Skeletal muscle cell (primary cell): ENCODE data around the gene STIM1.
"Not testable (repeated sequence)": the region's sequence is repeated elsewhere in the genome, so short reads cannot be mapped to it uniquely, and the experiment has no call there.

ENCODE experiments used
- DNase-seq: peaks from one replicate; pipeline ENCODE4 v3.0.0-alpha.2; 2010; ENCODE audit warnings: low read depth
- H3K4me3 ChIP-seq: 2 replicates; pipeline ENCODE4 v1.5.1; 2011; ENCODE audit warnings: low read depth, mild to moderate bottlenecking, control low read depth, low read length, moderate library complexity

Gene STIM1

GRCh38 chr11:3849297-3849874 lies 6.1 kb upstream of the STIM1 start:
- H3K4me3 ChIP-seq = no peak overlapping the region
- DNase-seq = no peak

DNA sequence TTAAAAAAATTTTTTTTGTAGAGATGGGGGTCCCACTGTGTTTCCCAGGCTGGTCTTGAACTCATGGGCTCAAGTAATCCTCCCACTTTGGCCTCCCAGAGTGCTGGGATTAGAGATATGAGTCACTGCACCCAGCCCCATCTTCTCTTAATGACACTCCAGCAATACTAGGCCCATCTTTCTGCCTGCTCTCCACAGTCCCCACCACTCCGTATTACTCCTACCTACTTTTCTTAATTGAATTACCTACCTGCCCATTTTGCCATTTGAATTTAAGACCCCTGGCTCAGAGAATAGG lies 2.0 kb upstream of the STIM1 start:
- DNase-seq = no peak
- H3K4me3 ChIP-seq = no peak overlapping the region

GRCh38 chr11:3853899-3854659 lies 1.4 kb upstream of the STIM1 start:
- no peak overlapping the region for H3K4me3 ChIP-seq
- no peak for DNase-seq

- DNase-seq = no peak
- H3K4me3 ChIP-seq = no peak overlapping the region
Measured at GRCh38 chr11:3854660-3854976, 846 bp upstream of the STIM1 start.

- no peak for DNase-seq
Measured at GRCh38 chr11:3855808-3856491, 486 bp downstream of the STIM1 start.

DNA sequence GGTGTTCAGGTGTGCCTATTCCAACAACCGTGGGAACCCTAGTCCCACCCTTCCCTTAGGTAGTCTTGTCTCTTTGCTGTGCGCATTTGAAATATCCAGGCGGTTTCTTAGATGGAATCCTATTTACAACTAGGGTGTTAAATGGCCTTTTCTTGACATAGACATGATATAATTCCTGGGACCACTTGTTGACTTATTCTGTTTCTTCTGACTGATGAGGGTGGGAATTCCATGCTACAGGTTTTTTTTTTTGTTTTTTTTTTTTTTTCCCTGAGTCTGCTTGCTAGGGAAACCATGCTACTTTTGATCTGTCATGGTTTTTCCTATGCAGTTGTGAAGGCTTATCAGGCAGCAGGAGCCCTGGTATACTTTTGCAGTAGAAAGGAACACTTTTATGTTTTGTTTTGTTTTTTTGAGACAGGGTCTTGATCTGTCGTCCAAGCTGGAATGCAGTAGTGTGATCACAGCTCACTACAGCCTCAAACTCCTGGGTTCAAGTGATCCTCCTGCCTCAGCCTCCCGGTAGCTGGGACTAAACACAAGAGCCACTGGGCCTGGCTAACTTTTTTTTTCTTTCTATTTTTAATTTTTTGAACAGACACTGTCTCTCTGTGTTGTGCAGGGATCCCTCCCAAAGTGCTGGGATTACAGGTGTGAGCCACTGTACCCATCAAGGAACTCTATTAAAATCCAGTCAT lies 1.5 kb downstream of the STIM1 start:
- H3K4me3 ChIP-seq = peak overlapping the region; percentile 85
- no peak for DNase-seq

More at GRCh38 chr11:3855808-3856491, 486 bp downstream of the STIM1 start:
- peak overlapping the region; percentile 85 for H3K4me3 ChIP-seq

- H3K4me3 ChIP-seq = no peak overlapping the region
- DNase-seq = no peak
Measured at GRCh38 chr11:3857628-3858027, 2.2 kb downstream of the STIM1 start.

- no peak overlapping the region for H3K4me3 ChIP-seq
- DNase-seq = no peak
Measured at GRCh38 chr11:3859373-3859881, 4.0 kb downstream of the STIM1 start.

- DNase-seq = no peak
- no peak overlapping the region for H3K4me3 ChIP-seq
Measured at GRCh38 chr11:3860375-3860774, 4.9 kb downstream of the STIM1 start.

GRCh38 chr11:3860898-3861393 lies 5.5 kb downstream of the STIM1 start:
- not testable (repeated sequence) for DNase-seq, H3K4me3 ChIP-seq

GRCh38 chr11:3861683-3862082 lies 6.2 kb downstream of the STIM1 start:
- H3K4me3 ChIP-seq = no peak overlapping the region

GRCh38 chr11:3865388-3866193 lies 10.1 kb downstream of the STIM1 start:
- DNase-seq = no peak
- H3K4me3 ChIP-seq = no peak overlapping the region

More at GRCh38 chr11:3861683-3862082, 6.2 kb downstream of the STIM1 start:
- peak; percentile 64 for DNase-seq

- no peak for DNase-seq
- H3K4me3 ChIP-seq = no peak overlapping the region
Measured at GRCh38 chr11:3866206-3866605, 10.7 kb downstream of the STIM1 start.

- DNase-seq = no peak
- H3K4me3 ChIP-seq = no peak overlapping the region
Measured at GRCh38 chr11:3866836-3867208, 11.4 kb downstream of the STIM1 start.

DNA sequence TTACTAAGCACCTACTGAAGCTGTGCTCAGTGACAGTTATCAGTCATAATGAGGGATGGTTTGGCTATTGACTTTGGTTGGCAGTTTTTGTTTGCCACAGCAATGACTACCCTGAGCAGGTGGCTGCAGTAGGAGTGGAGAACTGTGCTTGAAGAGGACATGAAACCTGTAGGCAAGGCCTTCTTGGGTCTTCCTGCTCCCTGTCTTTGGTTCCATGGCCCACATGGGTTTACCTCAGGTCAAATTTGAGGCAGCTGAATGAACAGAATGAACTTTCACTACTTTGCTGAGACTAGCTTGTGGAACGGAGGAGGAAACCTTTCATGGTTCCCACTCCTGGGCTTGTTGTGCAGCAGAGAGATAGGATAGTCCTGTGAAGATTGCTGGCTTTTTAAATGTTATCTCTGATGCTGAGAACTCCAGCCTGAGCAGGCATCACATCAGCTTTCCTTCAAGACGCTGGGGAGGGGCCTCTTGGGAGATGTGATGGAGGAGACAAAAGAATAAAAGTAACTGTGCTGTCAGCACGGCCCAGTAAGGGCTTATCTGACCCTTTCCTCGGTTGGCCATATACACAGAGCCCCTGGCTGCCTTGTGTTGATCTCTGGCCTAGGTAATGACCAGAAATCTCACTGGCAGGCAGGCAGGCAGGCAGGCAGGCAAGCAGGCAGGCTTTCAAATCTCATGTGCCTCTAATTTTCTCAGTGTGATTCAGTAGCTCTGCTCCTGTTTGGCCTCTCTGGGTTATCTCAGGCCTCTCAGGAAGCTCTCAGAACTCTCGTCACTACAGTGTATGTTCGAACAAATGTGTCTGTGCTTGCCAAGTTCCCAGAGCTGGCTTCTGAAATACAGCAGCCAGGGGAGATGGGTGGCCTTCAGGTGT lies 12.0 kb downstream of the STIM1 start:
- no peak for DNase-seq
- H3K4me3 ChIP-seq = no peak overlapping the region

GRCh38 chr11:3873712-3874349 lies 18.4 kb downstream of the STIM1 start:
- no peak for DNase-seq
- H3K4me3 ChIP-seq = no peak overlapping the region

DNA sequence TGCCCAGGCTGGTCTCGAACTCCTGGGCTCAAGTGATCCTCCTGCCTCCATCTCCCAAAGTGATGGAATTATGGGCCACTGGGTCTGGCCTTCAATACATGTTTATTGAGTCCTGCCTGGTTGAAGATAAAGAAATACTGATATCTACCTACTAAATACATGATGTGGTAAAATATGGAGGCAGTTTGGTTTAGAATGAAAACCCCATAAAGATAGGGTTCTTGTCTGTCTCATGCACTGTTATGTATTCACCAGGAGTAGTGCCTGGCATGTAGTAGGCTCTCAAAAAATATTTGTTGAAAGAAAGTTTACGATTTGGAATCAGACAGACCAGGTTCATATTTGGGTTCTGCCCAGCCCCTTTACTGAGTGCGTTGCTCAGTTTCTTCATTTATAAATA lies 21.1 kb downstream of the STIM1 start:
- H3K4me3 ChIP-seq = no peak overlapping the region
- DNase-seq = no peak
